ENCODE data around the gene C12orf75. TPM values are rescaled to one million over a fixed set of nuclear protein-coding genes. Genes with fewer than 3 reads are reported as not detected.
A peak's percentile ranks its signal among the peaks of the same experiment; 100 is the strongest.
"Not testable (repeated sequence)": the region's sequence is repeated elsewhere in the genome, so short reads cannot be mapped to it uniquely, and the experiment has no call there.

The C12orf75 gene
- total RNA-seq, 1 donor from 2014 or later, result 96.1 TPM

DNA sequence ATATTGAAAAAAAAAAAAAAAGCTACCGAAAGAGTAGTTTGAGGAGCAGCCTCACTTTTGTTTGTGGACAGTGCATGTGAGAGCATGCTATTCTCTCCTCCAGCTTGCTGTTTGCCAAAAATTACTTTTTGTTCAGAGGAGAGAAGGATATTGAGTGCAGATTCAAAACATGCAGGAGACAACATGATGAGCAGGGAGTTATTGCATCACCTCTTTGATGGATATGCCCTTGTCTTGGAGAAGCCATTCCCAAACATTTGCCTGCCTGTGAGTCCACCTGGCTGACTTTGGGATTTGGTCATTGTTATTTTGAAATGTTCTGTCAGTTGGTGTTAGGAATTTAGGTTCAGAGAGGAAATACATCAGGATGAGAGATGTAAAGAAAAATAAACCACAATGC is 2.4 kb downstream of the C12orf75 start:
- H3K4me3 Mint-ChIP-seq, result peak overlapping the region; percentile 82

DNA sequence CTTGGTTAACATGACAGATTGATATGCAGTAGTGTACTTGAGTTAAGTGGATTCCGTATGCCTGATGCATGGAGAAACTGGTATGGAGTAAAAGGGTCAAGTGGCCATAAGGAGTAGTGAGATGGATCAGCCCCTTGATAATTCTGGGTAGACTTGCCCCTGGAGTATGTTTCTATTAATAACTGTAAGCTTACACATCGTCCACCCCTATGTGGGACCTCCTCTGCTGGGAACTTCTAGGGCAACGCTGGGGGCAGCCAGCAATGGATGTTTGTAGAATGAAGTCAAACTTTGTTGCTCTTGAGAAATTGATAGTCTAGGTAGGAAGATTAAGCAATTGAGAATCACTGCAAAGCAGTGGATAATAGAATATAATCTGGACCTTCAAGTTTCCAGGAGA is 3.5 kb downstream of the C12orf75 start:
- intact Hi-C loops (cut with micrococcal nuclease), result loop anchor here (5.0 kb wide), 3 partner anchors 57 to 968 kb away; partner anchors contain the start of genes CHST11 and TCP11L2
- H3K36me3 Mint-ChIP-seq (ENCODE audit: low read depth), result peaks cover 34% of the 10 kb centered on the region
- H3K27ac Mint-ChIP-seq, result peak overlapping the region; percentile 39
- H3K4me3 Mint-ChIP-seq, result peak overlapping the region; percentile 10
- H3K9me3 Mint-ChIP-seq, result peaks cover 9% of the 10 kb centered on the region
- peaks cover 67% of the 10 kb centered on the region for H3K4me1 Mint-ChIP-seq
- no peaks in the 10 kb centered on the region for H3K27me3 Mint-ChIP-seq
- no peak for DNase-seq

More for the DNA sequence above, 2.4 kb downstream of the C12orf75 start:
- Mint-ChIP-seq H3K4me1 (peaks cover 77% of the 10 kb centered on the region), H3K9me3 (peaks cover 9% of the 10 kb centered on the region), H3K27me3 (no peaks in the 10 kb centered on the region), H3K36me3 (ENCODE audit: low read depth) (peaks cover 29% of the 10 kb centered on the region), H3K27ac (peak overlapping the region; percentile 5)
- no peak for DNase-seq
- intact Hi-C loops (cut with micrococcal nuclease), result loop anchor here (5.0 kb wide), 3 partner anchors 56 to 969 kb away; partner anchors contain the start of genes CHST11 and TCP11L2

- peaks cover 36% of the 10 kb centered on the region for H3K36me3 Mint-ChIP-seq (ENCODE audit: low read depth)
- peaks cover 9% of the 10 kb centered on the region for H3K9me3 Mint-ChIP-seq
- peaks cover 65% of the 10 kb centered on the region for H3K4me1 Mint-ChIP-seq
- H3K27ac Mint-ChIP-seq, result no peak overlapping the region
- DNase-seq, result no peak
- H3K4me3 Mint-ChIP-seq, result no peak overlapping the region
- H3K27me3 Mint-ChIP-seq, result no peaks in the 10 kb centered on the region
- intact Hi-C loops (cut with micrococcal nuclease), result loop anchor here (5.0 kb wide), 3 partner anchors 57 to 968 kb away; partner anchors contain the start of genes CHST11 and TCP11L2
Measured at GRCh38 chr12:105334582-105334981, 4.1 kb downstream of the C12orf75 start.

DNA sequence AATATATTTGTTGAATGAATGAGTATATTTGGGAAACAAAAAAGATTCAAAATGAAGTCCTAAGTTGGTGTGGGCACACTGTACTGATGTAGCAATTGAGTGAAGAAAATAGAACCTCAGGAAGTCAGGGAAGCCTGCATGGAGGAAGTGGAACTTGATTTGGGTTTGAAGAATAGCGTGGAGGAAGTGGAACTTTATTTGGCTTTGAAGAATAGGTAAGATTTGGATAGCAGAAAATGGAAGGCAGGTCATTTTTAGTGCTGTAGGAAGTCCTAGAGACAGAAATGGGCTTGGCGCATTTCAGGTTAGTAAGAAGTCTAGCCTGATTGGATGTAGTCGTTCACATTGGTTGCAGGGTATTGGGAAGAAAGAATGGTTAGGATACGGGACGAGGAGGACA is 5.4 kb downstream of the C12orf75 start:
- intact Hi-C loops (cut with micrococcal nuclease), result no loop called here
- Mint-ChIP-seq H3K9me3 (peaks cover 9% of the 10 kb centered on the region), H3K4me1 (peaks cover 60% of the 10 kb centered on the region), H3K4me3 (no peak overlapping the region), H3K27me3 (no peaks in the 10 kb centered on the region), H3K27ac (no peak overlapping the region), H3K36me3 (ENCODE audit: low read depth) (peaks cover 46% of the 10 kb centered on the region)
- no peak for DNase-seq

DNA sequence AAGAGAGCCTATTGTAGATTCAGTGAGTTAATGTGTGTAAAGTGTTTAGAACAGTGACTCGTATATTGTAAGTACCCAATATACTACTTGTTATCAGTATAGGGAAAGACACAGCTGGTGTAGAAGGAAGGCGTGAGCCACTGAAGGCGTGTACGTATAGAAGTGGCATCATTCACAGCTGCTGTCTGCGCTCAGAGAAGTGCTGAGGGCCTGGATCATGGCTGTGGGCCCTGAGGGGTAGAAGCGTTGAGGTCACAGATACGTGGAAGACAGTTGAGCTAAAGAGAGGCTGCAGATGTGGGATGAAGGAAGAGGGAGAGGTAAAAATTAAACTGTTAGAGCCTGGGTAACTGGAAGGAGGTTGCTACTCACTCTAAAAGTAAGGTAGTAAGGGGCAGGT is 5.9 kb downstream of the C12orf75 start:
- peaks cover 52% of the 10 kb centered on the region for H3K36me3 Mint-ChIP-seq (ENCODE audit: low read depth)
- no peaks in the 10 kb centered on the region for H3K27me3 Mint-ChIP-seq
- H3K4me3 Mint-ChIP-seq, result no peak overlapping the region
- peaks cover 10% of the 10 kb centered on the region for H3K9me3 Mint-ChIP-seq
- no peak for DNase-seq
- peak overlapping the region; percentile 86 for H3K27ac Mint-ChIP-seq
- peaks cover 61% of the 10 kb centered on the region for H3K4me1 Mint-ChIP-seq
- intact Hi-C loops (cut with micrococcal nuclease), result no loop called here

DNA sequence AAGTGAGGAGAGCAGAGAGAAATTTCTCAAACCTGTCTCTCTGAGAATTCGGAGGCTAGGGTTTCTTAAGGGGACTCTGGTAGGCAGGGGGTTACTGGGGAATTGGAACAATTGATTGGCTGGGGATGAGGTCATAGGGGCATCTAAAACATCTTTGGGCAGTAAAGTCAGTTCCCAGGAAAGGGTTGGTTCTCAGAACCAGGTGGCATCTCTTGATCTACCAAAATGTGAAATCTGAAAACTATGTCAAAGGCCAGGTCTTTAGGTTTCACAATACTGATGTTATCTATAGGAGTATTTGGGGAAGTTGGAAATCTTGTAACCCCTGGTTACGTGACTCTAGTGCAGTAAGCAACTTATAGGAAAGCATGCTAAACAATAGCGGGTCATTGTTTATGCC is 6.9 kb downstream of the C12orf75 start:
- Mint-ChIP-seq H3K27ac (peak overlapping the region; percentile 67), H3K36me3 (ENCODE audit: low read depth) (peaks cover 61% of the 10 kb centered on the region), H3K27me3 (no peaks in the 10 kb centered on the region), H3K9me3 (peaks cover 17% of the 10 kb centered on the region), H3K4me1 (peaks cover 56% of the 10 kb centered on the region), H3K4me3 (peak overlapping the region; percentile 8)
- intact Hi-C loops (cut with micrococcal nuclease), result no loop called here
- DNase-seq, result no peak

DNA sequence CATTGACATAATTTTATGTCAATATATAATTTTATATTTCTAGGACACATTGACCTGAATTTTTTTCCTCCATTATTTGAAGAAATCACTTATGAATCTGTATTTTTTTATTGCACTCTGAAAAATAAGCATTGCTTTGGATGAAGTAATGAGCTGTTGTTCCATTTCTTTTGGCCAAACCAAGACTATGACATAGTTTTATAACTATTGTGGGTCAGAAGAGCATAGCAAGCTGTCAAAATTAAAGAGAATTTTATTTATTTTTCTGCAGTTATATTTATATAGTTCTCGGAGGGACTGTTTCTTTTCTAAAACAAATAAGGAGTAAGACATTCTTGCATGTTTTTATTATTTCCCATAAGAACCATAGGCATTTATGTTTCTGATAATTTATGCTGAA is 8.5 kb downstream of the C12orf75 start:
- Mint-ChIP-seq H3K27me3 (no peaks in the 10 kb centered on the region), H3K4me1 (peaks cover 42% of the 10 kb centered on the region), H3K27ac (no peak overlapping the region), H3K36me3 (ENCODE audit: low read depth) (peaks cover 66% of the 10 kb centered on the region), H3K4me3 (no peak overlapping the region), H3K9me3 (peaks cover 22% of the 10 kb centered on the region)
- intact Hi-C loops (cut with micrococcal nuclease), result no loop called here
- DNase-seq, result no peak

DNA sequence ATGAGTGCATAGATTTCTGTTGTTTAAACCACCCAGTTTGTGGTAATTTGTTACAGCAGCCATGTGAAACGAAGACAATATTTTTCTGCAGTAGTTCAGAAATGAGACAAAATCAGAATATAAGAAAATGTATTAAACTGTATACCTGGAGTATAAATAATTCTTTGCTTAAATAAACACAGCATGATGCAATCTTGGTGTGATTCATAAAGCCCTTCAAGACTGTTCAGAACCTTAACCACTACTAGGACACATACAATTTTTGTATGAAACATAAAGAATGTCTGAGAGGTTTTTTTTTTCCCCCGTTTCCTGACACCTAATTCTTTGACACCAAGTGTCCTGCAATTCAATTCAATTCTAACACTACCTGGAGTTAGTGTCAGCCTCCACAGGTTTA is 10.5 kb downstream of the C12orf75 start:
- intact Hi-C loops (cut with micrococcal nuclease), result no loop called here
- Mint-ChIP-seq H3K27me3 (no peaks in the 10 kb centered on the region), H3K27ac (no peak overlapping the region), H3K4me3 (no peak overlapping the region), H3K4me1 (peaks cover 26% of the 10 kb centered on the region), H3K36me3 (ENCODE audit: low read depth) (peaks cover 60% of the 10 kb centered on the region), H3K9me3 (peaks cover 25% of the 10 kb centered on the region)
- DNase-seq, result no peak

GRCh38 chr12:105341620-105342019 is 11.1 kb downstream of the C12orf75 start:
- H3K9me3 Mint-ChIP-seq, result peaks cover 20% of the 10 kb centered on the region
- H3K36me3 Mint-ChIP-seq (ENCODE audit: low read depth), result peaks cover 56% of the 10 kb centered on the region

DNA sequence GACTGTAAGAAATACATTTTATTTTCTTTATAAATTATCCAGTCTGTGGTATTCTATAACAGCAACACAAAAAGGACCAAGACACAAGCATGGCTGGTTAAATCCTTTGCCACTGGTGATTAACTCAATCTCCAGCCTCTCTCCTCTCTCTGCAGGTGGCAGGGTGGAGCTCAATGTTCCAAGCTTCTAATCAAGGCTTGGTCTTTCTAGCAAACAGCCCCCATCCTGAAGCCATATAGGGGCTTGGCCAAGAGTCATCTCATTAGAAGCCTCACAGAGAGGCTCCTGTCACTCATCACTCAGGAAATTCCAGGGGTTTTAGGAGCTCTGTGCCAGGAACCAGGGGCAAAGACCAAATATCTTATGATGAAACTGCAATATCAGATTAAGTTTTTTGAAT is 12.0 kb downstream of the C12orf75 start:
- Mint-ChIP-seq H3K36me3 (ENCODE audit: low read depth) (peaks cover 53% of the 10 kb centered on the region), H3K4me3 (no peak overlapping the region), H3K27me3 (no peaks in the 10 kb centered on the region), H3K9me3 (peaks cover 17% of the 10 kb centered on the region), H3K4me1 (peaks cover 16% of the 10 kb centered on the region), H3K27ac (no peak overlapping the region)
- no peak for DNase-seq
- intact Hi-C loops (cut with micrococcal nuclease), result no loop called here

More at GRCh38 chr12:105341620-105342019, 11.1 kb downstream of the C12orf75 start:
- Mint-ChIP-seq H3K4me1 (peaks cover 20% of the 10 kb centered on the region), H3K27ac (peak overlapping the region; percentile 37)
- H3K27me3 Mint-ChIP-seq; H3K4me3 Mint-ChIP-seq; intact Hi-C loops (cut with micrococcal nuclease); DNase-seq: not testable (repeated sequence)

GRCh38 chr12:105343836-105344235 is 13.3 kb downstream of the C12orf75 start:
- intact Hi-C loops (cut with micrococcal nuclease), result no loop called here
- peaks cover 49% of the 10 kb centered on the region for H3K36me3 Mint-ChIP-seq (ENCODE audit: low read depth)
- H3K27me3 Mint-ChIP-seq, result no peaks in the 10 kb centered on the region
- DNase-seq, result no peak
- no peak overlapping the region for H3K4me3 Mint-ChIP-seq
- no peak overlapping the region for H3K27ac Mint-ChIP-seq
- H3K9me3 Mint-ChIP-seq, result peaks cover 15% of the 10 kb centered on the region
- H3K4me1 Mint-ChIP-seq, result peaks cover 12% of the 10 kb centered on the region

DNA sequence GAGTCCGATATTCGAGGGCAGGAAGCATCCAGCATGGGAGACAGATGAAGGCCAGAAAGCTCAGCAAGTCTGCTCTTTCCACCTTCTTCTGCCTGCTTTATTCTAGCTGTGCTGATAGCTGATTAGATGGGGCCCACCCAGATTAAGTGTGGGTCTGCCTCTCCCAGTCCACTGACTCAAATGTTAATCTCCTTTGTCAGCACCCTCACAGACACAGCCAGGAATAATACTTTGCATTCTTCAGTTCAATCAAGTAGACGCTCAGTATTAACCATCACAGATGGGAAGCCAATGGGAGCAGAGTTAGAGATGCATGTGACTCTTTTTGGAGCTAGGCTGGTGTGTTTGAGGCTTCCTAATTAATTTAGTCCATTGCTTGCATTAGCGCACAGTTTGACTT is 17.0 kb downstream of the C12orf75 start:
- no peak for DNase-seq
- Mint-ChIP-seq H3K9me3 (peaks cover 15% of the 10 kb centered on the region), H3K27me3 (no peaks in the 10 kb centered on the region), H3K4me3 (no peak overlapping the region), H3K27ac (no peak overlapping the region), H3K4me1 (peaks cover 28% of the 10 kb centered on the region), H3K36me3 (ENCODE audit: low read depth) (peaks cover 45% of the 10 kb centered on the region)
- intact Hi-C loops (cut with micrococcal nuclease), result no loop called here

DNA sequence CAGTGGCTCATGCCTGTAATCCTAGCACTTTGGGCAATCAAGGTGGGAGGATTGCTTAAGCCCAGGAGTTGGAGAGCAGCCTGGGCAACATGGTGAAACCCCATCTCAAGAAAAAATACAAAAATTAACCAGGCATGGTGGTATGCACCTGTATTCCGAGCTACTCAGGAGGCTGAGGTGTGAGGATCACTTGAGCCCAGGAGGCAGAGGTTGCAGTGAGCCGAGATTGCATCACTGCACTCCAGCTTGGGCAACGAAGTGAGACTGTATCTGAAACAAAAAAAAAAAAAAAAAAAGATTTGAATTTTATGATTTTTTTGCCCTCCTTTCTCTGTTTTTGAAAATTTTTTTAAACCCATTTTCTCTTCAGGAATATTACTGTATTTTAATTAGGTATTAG is 17.7 kb downstream of the C12orf75 start:
- Mint-ChIP-seq H3K4me3 (no peak overlapping the region), H3K27ac (no peak overlapping the region), H3K36me3 (ENCODE audit: low read depth) (peaks cover 41% of the 10 kb centered on the region), H3K27me3 (no peaks in the 10 kb centered on the region), H3K9me3 (peaks cover 15% of the 10 kb centered on the region), H3K4me1 (peaks cover 28% of the 10 kb centered on the region)
- DNase-seq, result no peak
- intact Hi-C loops (cut with micrococcal nuclease), result no loop called here

- Mint-ChIP-seq H3K27ac (no peak overlapping the region), H3K36me3 (ENCODE audit: low read depth) (peaks cover 43% of the 10 kb centered on the region), H3K9me3 (peaks cover 15% of the 10 kb centered on the region), H3K27me3 (no peaks in the 10 kb centered on the region), H3K4me1 (peaks cover 28% of the 10 kb centered on the region), H3K4me3 (no peak overlapping the region)
- intact Hi-C loops (cut with micrococcal nuclease), result no loop called here
- DNase-seq, result no peak
Measured at GRCh38 chr12:105348561-105348960, 18.1 kb downstream of the C12orf75 start.

- intact Hi-C loops (cut with micrococcal nuclease), result no loop called here
- DNase-seq, result no peak
- Mint-ChIP-seq H3K9me3 (peaks cover 9% of the 10 kb centered on the region), H3K27me3 (no peaks in the 10 kb centered on the region), H3K4me3 (no peak overlapping the region), H3K27ac (no peak overlapping the region), H3K36me3 (ENCODE audit: low read depth) (peaks cover 39% of the 10 kb centered on the region), H3K4me1 (peaks cover 27% of the 10 kb centered on the region)
Measured at GRCh38 chr12:105349138-105349537, 18.6 kb downstream of the C12orf75 start.

All from activated CD4-positive, alpha-beta T cell treated with anti-CD3 and anti-CD28 coated beads, Interleukin-2, amount 10 ng/mL, durations not matched to agents 24 days and 14 days (primary cell).